A673 (cell line): ENCODE data around the gene C4B.

ENCODE experiments used
- EZH2 ChIP-seq: fragments of 200-600 bp; sonication (generic); IDR thresholded peaks from 2 replicates; pipeline ENCODE4 v1.6.1; 2017; ENCODE audit warnings: borderline replicate concordance, low read depth, mild to moderate bottlenecking, mixed read lengths, antibody characterized with exemption, low read length; ENCODE audit not compliant: poor library complexity, severe bottlenecking
- TF ChIP-seq, protein P1 (sequence below): fragments of 300-800, 200-600 bp; sonication (generic); conservative IDR thresholded peaks from 2 replicates; pipeline ENCODE4 v1.5.1; 2017; ENCODE audit warnings: low read depth, mild to moderate bottlenecking, antibody characterized with exemption, low read length, moderate library complexity, mixed read lengths

- TF ChIP-seq, protein P1, sequence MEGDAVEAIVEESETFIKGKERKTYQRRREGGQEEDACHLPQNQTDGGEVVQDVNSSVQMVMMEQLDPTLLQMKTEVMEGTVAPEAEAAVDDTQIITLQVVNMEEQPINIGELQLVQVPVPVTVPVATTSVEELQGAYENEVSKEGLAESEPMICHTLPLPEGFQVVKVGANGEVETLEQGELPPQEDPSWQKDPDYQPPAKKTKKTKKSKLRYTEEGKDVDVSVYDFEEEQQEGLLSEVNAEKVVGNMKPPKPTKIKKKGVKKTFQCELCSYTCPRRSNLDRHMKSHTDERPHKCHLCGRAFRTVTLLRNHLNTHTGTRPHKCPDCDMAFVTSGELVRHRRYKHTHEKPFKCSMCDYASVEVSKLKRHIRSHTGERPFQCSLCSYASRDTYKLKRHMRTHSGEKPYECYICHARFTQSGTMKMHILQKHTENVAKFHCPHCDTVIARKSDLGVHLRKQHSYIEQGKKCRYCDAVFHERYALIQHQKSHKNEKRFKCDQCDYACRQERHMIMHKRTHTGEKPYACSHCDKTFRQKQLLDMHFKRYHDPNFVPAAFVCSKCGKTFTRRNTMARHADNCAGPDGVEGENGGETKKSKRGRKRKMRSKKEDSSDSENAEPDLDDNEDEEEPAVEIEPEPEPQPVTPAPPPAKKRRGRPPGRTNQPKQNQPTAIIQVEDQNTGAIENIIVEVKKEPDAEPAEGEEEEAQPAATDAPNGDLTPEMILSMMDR = no peak
- TF ChIP-seq EZH2 = no peak
Measured at GRCh38 chr6:31968791-31969711, 45.5 kb upstream of the C4B start.
